Ectodermal cell (in vitro differentiated cells): ENCODE data around the gene DTX3.
"Not testable (repeated sequence)": the region's sequence is repeated elsewhere in the genome, so short reads cannot be mapped to it uniquely, and the experiment has no call there.

ENCODE experiments used
- H3K27ac ChIP-seq: 2 replicates; pipeline ENCODE4 v1.7.0; 2013; ENCODE audit warnings: mild to moderate bottlenecking, low read depth, low read length; ENCODE audit not compliant: insufficient read depth, poor library complexity, severe bottlenecking
- H3K27me3 ChIP-seq: 2 replicates; pipeline ENCODE4 v1.7.0; 2013; ENCODE audit warnings: mild to moderate bottlenecking, low read length; ENCODE audit not compliant: insufficient read depth, control insufficient read depth, poor library complexity, severe bottlenecking
- H3K36me3 ChIP-seq: one replicate; pipeline ENCODE4 v1.7.0; 2013; ENCODE audit warnings: low read length; ENCODE audit not compliant: control insufficient read depth, insufficient read depth
- H3K4me1 ChIP-seq: one replicate; pipeline ENCODE4 v1.7.0; 2013; ENCODE audit warnings: low read length; ENCODE audit not compliant: control insufficient read depth, insufficient read depth
- H3K4me3 ChIP-seq: 2 replicates; pipeline ENCODE4 v1.7.0; 2013; ENCODE audit warnings: low read depth, low read length, control low read depth; ENCODE audit not compliant: insufficient read depth
- H3K9me3 ChIP-seq: 2 replicates; pipeline ENCODE4 v1.7.0; 2013; ENCODE audit warnings: mild to moderate bottlenecking, low read length, moderate library complexity; ENCODE audit not compliant: control insufficient read depth
- WGBS, 2 experiments: methylation state at CpG; one replicate each; pipeline ENCODE4 v1.1.7; 2013; ENCODE audit warnings: missing lambda C conversion rate in 2 of 2; 5-methylcytosine and 5-hydroxymethylcytosine counted together

Gene DTX3

DNA sequence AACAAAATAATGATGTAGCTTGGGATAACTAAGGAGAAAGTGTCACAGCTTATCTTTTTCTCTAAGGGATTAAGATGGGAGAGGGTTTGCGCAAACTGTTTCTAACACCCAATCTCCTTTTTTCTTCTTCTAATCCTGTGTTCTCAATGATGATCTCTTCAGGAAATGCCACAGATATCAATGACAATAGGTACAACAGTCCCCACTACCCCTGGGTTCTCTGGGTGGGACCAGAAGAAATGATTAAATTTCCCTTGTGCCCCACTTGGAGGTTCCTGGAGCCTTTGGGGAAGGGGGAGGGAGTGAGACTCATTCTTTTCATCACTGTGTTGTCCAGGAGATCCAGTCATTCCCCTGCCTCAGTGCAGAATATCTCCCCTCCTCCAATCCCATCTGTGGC is 22.2 kb upstream of the DTX3 start:
- peaks cover 8% of the 10 kb centered on the region for H3K36me3 ChIP-seq
- H3K9me3 ChIP-seq: no peaks in the 10 kb centered on the region
- 91 to 100% methylated on average over 1 of the region's 1 CpG for WGBS, 2 experiments
- no peak overlapping the region for H3K27ac ChIP-seq
- no peak overlapping the region for H3K4me3 ChIP-seq
- no peaks in the 10 kb centered on the region for H3K27me3 ChIP-seq
- no peaks in the 10 kb centered on the region for H3K4me1 ChIP-seq

DNA sequence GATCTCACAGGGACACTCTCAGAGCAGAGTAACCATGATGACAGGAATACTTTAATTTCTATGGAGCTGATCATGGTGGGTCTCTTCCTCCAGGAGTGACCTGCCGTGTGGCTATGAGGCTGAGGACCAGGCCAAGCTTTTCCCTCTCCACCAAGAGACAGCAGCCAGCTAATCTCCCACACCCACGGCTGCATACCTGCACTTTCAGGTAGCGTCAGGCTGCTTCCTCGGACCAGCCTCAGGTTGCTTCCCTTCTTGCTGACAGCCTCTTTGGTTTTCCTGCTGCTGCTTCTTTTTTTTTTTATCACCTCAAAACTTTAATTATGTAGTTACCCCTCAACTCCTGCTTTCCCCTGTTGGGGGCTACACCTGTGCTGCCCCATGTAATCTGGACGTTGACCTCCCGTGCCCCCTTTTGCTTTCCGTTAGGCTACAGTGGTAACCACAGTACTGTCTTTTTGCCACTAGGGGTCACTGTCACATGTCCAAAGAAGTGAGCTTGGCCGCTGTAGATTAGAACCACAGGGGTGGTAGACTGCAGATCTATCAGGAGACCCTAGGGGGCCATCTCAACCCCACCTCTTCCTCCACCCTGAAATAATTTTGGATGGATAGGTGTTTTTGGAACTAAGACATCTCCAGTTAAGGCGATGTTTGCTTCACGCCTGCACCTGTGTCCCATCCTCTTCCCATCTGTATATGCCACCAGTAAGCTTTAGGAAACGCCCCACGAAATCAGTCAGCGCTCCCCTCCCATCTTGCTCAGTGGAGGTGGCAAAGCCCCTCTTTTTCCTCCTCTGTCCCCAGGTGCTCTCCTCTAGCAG is 21.4 kb upstream of the DTX3 start:
- Histone ChIP-seq H3K27ac (no peak overlapping the region), H3K9me3 (no peaks in the 10 kb centered on the region), H3K36me3 (peaks cover 4% of the 10 kb centered on the region), H3K4me3 (no peak overlapping the region), H3K27me3 (peaks cover 4% of the 10 kb centered on the region), H3K4me1 (no peaks in the 10 kb centered on the region)
- 66 to 69% methylated on average over 13 of the region's 13 CpGs for WGBS, 2 experiments

DNA sequence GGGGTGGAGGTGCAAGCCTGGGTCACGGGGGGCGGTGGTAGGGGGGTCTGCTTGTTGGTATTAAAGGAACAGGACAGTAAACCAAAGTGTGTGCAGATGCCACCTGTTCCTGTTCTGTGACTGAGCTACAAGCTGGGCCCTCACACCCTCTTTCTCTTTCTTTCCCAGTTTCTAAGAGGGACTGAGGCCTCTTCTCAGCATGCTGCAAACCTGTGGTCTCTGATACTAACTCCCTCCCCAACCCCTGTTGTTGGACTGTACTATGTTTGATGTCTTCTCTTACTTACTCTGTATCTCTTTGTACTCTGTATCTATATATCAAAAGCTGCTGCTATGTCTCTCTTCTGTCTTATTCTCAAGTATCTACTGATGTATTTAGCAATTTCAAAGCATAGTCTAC is 20.6 kb upstream of the DTX3 start:
- 88 to 96% methylated on average over 2 of the region's 2 CpGs for WGBS, 2 experiments

DNA sequence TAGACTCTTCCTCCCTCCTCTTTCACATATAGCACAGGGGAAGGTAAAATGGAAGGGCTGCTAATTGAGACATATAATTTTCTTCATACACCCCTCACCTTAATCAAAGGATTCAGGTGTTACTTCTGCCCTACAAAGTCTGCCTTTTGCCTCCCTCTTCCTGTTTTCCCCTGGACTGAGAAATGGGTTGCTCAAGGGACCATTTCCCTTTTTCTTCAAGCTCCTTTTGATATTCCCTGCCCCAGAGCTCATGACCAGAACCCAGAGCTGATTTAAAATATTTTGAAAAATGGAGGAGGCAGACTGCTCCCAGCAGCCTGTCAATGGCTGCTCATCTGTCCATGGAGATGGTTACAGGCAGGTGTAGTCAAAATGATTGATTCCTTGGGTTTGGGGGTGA is 19.9 kb upstream of the DTX3 start:
- H3K27me3 ChIP-seq: peaks cover 6% of the 10 kb centered on the region
- H3K4me3 ChIP-seq: no peak overlapping the region
- no peak overlapping the region for H3K27ac ChIP-seq
- no peaks in the 10 kb centered on the region for H3K9me3 ChIP-seq
- H3K36me3 ChIP-seq: peaks cover 4% of the 10 kb centered on the region
- no peaks in the 10 kb centered on the region for H3K4me1 ChIP-seq

More for the DNA sequence above, 20.6 kb upstream of the DTX3 start:
- Histone ChIP-seq H3K4me1 (no peaks in the 10 kb centered on the region), H3K4me3 (no peak overlapping the region), H3K9me3 (no peaks in the 10 kb centered on the region), H3K27me3 (peaks cover 6% of the 10 kb centered on the region), H3K27ac (no peak overlapping the region), H3K36me3 (peaks cover 4% of the 10 kb centered on the region)

DNA sequence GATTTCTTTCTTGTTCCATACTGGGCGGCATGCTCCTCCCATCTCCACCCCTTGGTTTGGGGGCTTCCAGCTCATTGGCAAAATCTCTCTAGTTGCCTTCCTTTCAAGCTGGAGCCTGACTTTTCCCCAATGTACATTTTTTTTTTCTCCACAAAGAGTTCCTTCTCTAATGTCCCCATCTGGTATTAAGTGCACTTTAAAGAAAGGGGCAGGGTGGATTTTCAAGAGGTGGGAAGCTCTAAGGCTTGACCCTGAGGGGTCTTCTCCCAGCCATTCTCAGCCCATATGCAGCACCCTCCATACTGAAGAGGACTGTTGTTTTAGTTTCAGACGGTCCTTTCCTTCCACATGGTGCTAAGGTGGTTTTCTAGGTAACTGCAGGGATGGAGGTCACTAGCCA is 19.5 kb upstream of the DTX3 start:
- 83 to 94% methylated on average over 2 of the region's 2 CpGs for WGBS, 2 experiments
- Histone ChIP-seq H3K27me3 (peaks cover 6% of the 10 kb centered on the region), H3K9me3 (no peaks in the 10 kb centered on the region), H3K36me3 (peaks cover 4% of the 10 kb centered on the region), H3K4me3 (no peak overlapping the region), H3K27ac (no peak overlapping the region), H3K4me1 (no peaks in the 10 kb centered on the region)

DNA sequence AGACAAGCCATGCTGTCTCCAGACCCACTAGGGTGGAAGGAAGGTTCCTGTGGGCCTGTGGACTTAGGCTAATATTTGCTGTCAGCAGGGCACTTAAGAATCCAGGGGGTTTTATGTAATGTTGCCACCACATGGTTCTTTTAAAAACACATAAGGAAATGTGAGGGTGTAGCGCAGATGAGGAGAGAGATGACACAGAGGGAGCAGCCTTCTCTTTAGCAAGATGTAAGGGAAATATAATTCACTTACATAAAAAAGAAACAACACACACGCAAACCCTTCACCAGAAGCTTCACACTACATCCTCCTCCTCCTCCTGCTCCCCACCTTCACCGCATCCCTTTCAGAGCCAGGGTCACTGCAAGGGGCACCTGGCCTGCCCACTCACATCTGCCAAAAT is 18.5 kb upstream of the DTX3 start:
- Histone ChIP-seq H3K36me3 (no peaks in the 10 kb centered on the region), H3K4me1 (no peaks in the 10 kb centered on the region), H3K27ac (no peak overlapping the region), H3K9me3 (no peaks in the 10 kb centered on the region), H3K4me3 (no peak overlapping the region), H3K27me3 (peaks cover 6% of the 10 kb centered on the region)
- WGBS, 2 experiments: 94 to 98% methylated on average over 3 of the region's 3 CpGs

DNA sequence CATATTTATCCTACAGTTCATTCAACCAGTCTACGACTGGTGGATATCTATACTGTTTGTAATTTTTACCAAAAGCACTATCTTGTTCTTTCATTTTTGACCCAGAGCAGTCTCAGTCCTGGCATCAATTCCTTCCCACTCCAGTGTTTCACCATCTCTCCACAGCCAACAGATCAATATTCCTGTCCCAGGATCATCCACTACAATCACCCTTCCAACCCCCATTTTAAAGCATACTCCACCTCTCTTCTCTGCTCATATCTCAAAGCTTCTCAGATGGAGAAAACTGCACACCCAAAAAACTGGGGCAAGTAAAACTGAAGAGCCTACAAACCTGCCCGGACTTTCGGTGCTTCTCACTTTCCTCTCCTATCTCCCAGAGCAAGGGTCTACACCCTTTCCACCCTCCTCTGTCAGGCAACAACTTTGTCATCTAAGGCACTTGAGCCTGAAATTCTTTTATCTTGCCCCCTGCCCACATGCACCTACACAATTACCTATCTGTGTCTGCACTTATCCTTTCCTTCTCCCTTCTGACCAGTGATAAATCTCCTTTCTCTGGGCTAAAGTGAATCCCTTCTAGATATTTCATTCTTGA is 17.7 kb upstream of the DTX3 start:
- 93 to 94% methylated on average over 3 of the region's 3 CpGs for WGBS, 2 experiments

DNA sequence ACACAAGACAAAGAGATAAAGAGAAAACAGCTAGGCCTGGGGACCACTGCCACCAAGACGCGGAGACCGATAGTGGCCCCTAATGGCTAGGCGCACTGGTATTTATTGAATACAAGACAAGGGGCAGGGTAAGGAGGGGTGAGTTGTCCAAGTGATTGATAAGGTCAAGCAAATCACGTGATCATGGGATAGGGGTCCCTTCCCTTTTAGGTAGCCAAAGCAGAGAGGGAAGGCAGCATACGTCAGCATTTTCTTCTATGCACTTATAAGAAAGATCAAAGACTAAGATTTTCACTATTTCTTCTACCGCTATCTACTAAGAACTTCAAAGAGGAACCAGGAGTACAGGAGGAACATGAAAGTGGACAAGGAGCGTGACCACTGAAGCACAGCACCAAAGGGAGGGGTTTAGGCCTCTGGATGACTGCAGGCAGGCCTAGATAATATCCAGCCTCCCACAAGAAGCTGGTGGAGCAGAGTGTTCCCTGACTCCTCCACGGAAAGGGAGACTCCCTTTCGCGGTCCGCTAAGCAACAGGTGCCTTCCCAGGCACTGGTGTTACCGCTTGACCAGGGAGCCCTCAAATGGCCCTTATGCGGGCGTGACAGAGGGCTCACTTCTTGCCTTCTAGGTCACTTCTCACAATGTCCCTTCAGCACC is 15.5 kb upstream of the DTX3 start:
- H3K36me3 ChIP-seq, H3K27me3 ChIP-seq, H3K27ac ChIP-seq, H3K4me3 ChIP-seq, H3K9me3 ChIP-seq, H3K4me1 ChIP-seq: not testable (repeated sequence)
- 95 to 96% methylated on average over 15 of the region's 15 CpGs for WGBS, 2 experiments

More for the DNA sequence above, 17.7 kb upstream of the DTX3 start:
- no peak overlapping the region for H3K27ac ChIP-seq
- no peaks in the 10 kb centered on the region for H3K9me3 ChIP-seq
- no peaks in the 10 kb centered on the region for H3K36me3 ChIP-seq
- peaks cover 6% of the 10 kb centered on the region for H3K27me3 ChIP-seq
- no peaks in the 10 kb centered on the region for H3K4me1 ChIP-seq
- no peak overlapping the region for H3K4me3 ChIP-seq

DNA sequence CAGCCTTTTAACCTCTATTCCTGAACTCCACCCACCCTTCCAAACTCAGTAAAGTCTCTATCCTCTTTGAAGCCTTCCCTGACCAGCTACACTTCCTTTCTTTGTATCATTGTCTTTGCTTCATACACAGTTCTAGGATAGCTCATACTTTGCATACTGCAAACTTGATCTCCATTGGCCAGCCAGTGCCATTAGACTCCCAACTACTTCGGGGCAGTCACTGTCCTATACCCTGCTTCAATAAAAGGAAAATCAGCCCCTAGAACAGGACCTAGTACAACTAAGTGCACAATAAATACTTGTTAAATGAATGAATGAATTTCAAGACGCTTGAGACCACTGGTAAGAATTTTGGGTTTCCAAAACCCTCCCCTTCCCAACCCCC is 14.2 kb upstream of the DTX3 start:
- H3K27me3 ChIP-seq: peaks cover 6% of the 10 kb centered on the region
- H3K4me3 ChIP-seq: peak overlapping the region; percentile 89
- H3K27ac ChIP-seq: no peak overlapping the region
- H3K36me3 ChIP-seq: no peaks in the 10 kb centered on the region
- no peaks in the 10 kb centered on the region for H3K9me3 ChIP-seq
- 23 to 42% methylated on average over 2 of the region's 2 CpGs for WGBS, 2 experiments
- H3K4me1 ChIP-seq: no peaks in the 10 kb centered on the region
